GM10266 (cell line): ENCODE results near the gene RPAP3.

ENCODE experiments used
- DNase-seq: peaks from one replicate; pipeline ENCODE4 v3.0.0; 2012; ENCODE audit errors: extremely low spot score
- TF ChIP-seq, protein P1 (sequence below): IDR thresholded peaks from 2 replicates; pipeline ENCODE4 v1.5.1; 2012; ENCODE audit warnings: mild to moderate bottlenecking, low read depth; ENCODE audit not compliant: control insufficient read depth, insufficient read depth; ENCODE audit errors: missing control alignments

Gene RPAP3

DNA sequence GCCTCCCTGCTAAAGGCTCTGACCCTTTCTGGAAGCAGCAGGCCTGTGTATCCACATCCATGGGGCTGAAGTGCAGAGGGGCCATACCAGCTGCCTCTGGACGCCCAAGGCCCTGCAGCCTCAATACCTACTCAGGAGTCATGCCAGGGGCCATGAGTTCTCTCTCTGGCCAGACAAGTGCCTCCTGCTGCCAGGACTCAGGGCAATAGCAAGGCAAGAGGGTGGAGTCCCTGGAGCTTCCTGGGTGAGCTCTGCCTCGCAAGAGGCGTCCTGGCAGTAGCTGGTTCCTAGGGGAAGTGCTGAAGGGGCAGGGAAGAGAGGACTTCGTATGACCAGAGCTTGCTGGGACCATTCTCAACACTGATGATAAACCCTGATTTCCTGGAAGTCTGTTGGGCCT lies 30.4 kb upstream of the RPAP3 start:
- DNase-seq, result no peak
- TF ChIP-seq, protein P1, sequence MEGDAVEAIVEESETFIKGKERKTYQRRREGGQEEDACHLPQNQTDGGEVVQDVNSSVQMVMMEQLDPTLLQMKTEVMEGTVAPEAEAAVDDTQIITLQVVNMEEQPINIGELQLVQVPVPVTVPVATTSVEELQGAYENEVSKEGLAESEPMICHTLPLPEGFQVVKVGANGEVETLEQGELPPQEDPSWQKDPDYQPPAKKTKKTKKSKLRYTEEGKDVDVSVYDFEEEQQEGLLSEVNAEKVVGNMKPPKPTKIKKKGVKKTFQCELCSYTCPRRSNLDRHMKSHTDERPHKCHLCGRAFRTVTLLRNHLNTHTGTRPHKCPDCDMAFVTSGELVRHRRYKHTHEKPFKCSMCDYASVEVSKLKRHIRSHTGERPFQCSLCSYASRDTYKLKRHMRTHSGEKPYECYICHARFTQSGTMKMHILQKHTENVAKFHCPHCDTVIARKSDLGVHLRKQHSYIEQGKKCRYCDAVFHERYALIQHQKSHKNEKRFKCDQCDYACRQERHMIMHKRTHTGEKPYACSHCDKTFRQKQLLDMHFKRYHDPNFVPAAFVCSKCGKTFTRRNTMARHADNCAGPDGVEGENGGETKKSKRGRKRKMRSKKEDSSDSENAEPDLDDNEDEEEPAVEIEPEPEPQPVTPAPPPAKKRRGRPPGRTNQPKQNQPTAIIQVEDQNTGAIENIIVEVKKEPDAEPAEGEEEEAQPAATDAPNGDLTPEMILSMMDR, result no peak

DNA sequence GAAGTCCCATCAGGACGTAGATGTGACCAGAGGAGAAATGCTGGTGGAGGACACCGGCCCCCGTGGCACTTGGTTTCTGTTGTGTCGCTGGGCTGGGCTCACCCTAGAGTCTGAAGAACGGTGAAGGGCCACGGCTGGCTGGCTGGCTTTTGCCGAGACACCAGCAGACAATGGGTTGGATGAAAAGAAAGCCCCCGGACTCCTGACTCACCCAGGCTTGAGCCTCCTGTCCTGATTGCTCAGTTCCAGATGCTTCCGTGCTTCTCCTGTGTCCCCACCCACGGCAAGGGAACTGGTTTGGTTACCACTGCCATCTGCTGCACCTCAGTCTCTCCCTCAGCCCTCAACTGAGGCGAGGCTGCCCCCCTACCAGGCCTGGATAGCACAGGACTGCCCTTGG lies 29.8 kb upstream of the RPAP3 start:
- no peak for DNase-seq
- TF ChIP-seq, protein P1, result no peak

DNA sequence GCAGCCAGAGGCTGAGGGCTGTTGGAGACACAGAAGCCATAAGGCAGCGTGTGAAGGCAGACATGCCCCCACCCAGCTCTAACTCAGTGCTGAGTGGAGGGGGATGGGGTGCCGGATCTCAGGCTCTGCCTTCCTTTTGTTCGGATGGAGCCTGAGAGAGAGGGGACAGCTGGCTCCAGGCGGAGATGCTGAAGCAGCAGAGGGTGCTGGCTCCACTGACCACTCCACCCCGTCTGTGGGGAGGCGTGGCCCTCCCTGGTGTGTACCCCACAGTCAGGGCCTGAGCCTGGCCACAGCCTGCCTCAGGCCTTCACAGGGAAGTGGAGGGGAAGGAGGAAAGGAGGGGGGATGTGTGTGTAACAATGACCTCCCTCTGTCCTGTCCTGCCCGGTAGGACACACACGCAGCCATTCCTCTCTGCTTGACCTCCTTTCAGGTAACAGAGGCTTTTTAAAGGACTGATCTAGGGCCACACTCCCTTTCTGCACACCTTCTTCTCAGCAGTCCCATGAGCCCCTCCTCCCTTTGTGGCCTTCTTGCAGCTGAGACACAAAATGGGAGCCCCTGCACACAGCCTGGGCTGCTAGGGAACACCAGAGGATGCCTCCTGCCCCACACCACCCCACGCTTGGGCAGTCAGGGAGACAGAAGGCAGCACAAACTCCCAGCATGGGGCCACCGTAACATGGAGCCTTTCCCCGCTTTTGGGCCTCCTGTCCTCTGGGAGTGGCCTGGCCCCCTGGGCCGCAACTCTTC lies 29.1 kb upstream of the RPAP3 start:
- no peak for DNase-seq
- TF ChIP-seq, protein P1, result no peak

DNA sequence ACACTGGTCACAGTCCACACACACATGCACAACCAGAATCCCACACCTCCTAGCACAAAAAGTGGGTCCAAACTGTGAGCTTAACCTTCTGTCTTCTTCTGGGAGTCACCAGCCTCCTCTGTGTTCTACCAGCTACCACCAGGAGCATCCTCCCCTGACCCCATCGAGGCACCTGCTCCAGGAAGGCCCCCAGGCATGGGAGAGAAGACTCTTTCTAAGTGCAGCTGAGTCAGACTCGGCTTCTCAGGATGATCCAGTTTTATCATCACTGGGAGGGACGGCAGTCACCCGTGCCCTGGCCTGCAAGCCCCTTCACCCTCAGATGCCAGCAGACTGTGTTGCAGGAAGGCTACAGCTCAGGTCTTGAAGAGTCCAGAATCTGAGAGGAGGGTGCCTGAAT lies 27.3 kb upstream of the RPAP3 start:
- DNase-seq, result no peak
- TF ChIP-seq, protein P1, result no peak

DNA sequence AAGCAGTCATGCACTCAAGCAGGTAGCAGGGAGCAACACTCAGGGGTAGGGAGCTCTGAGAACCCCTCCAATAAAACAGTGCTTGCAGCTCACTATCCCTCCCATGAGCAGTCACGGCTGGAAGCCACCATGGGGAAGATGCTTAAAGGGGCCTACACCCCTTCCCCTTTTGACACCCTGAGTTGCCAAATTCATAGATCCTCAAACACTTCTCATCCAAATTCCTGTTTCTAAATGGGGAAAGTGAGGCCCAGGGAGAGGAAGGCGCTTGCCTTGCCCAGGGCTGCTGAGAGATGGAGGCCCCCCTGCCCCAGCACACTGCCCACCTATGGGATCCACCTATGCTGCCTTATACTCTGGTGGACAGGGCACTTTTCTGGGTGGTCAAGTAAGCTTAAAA lies 26.7 kb upstream of the RPAP3 start:
- no peak for DNase-seq
- TF ChIP-seq, protein P1, result no peak

DNA sequence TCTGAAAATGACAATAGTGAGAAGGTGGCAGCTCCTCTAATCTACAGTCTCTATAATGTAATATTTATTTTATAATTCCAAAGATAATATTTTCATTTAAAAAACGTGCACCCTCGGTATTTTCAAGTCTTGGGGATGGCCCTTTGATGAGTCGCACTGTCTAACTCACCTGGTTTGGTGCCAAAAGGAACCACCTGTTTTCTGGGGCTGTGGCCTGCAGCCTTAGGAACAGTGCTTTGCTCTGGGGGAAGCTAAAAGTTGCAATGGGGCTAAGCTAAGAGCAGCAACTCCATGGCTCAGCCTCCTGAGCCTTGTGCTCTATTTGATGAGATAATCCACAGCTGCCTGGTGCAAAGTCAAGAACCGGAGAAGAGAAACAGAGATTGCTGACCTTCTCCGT lies 25.9 kb upstream of the RPAP3 start:
- TF ChIP-seq, protein P1, result no peak
- no peak for DNase-seq

DNA sequence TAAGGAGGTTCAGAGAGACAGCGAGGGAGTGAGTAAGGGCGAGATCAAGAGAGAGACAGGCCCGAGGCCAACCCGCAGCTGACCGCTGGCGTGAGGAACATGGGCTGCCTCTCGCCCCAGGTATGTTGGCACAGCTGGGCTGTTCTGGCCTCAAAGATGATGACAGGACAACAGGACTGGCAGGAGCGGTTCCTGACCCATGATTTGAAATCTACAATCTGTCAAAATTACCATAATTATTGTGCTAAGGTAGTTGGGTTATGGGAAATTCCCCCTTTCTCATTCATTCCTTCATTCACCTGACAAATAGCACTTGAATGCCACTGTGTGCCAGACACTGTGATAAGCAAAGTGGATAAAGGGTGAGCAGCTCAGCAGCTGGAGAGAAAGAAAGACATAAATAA lies 24.5 kb upstream of the RPAP3 start:
- TF ChIP-seq, protein P1, result no peak
- DNase-seq, result no peak
